CD4-positive, alpha-beta T cell treated with Interleukin-17A for 4 hours (primary cell): Measurements from ENCODE around the gene HOXD8.
A peak's percentile ranks its signal among the peaks of the same experiment; 100 is the strongest.

ENCODE experiments used
- DNase-seq: peaks from one replicate; pipeline ENCODE4 v3.0.0-alpha.2; 2020; ENCODE audit warnings: mixed read lengths

HOXD8 gene

GRCh38 chr2:176117162-176117822 is 12.2 kb upstream of the HOXD8 start:
- DNase-seq: no peak

GRCh38 chr2:176117823-176118371 is 11.6 kb upstream of the HOXD8 start:
- no peak for DNase-seq

- no peak for DNase-seq
These were observed 10.7 kb upstream of the HOXD8 start for GRCh38 chr2:176118601-176119339.

GRCh38 chr2:176120364-176121189 is 8.9 kb upstream of the HOXD8 start:
- DNase-seq: no peak

- no peak for DNase-seq
These were observed 8.1 kb upstream of the HOXD8 start for GRCh38 chr2:176121190-176122051.

GRCh38 chr2:176122052-176122682 is 7.3 kb upstream of the HOXD8 start:
- no peak for DNase-seq

GRCh38 chr2:176122683-176123410 is 6.7 kb upstream of the HOXD8 start, which contains the start of gene HOXD9:
HOXD9 (plus strand) TSS chr2:176122719; CDS start chr2:176122769, 50 bp downstream.
- no peak for DNase-seq

- no peak for DNase-seq
These were observed 5.9 kb upstream of the HOXD8 start for GRCh38 chr2:176123411-176124109.

- no peak for DNase-seq
These were observed 5.2 kb upstream of the HOXD8 start for GRCh38 chr2:176124110-176124946.

GRCh38 chr2:176124947-176125771 is 4.3 kb upstream of the HOXD8 start:
- DNase-seq: no peak

- DNase-seq: no peak
These were observed 3.8 kb upstream of the HOXD8 start for GRCh38 chr2:176125772-176126054.

- peak; percentile 81 for DNase-seq
These were observed 2.4 kb upstream of the HOXD8 start for GRCh38 chr2:176126929-176127773.

- no peak for DNase-seq
These were observed 1.8 kb upstream of the HOXD8 start for GRCh38 chr2:176127774-176128072.

- DNase-seq: no peak
These were observed 1.1 kb upstream of the HOXD8 start for GRCh38 chr2:176128172-176128981.

GRCh38 chr2:176129813-176130146 is 275 bp downstream of the HOXD8 start:
- DNase-seq: no peak

- DNase-seq: peak; percentile 22
These were observed 847 bp downstream of the HOXD8 start for GRCh38 chr2:176130147-176130956.
